Sigmoid colon (tissue), 4 donors: Measurements from ENCODE around the gene RFXAP.

Source experiments
- CTCF ChIP-seq, 4 experiments: fragments of 450-650 bp in 3 of 4; fragments of 200-600 bp in 1 of 4; IDR thresholded peaks; one replicate each; pipeline ENCODE4 v1.5.1; 2016 to 2019; ENCODE audit warnings: antibody characterized with exemption in 4 of 4, mild to moderate bottlenecking in 3 of 4, moderate library complexity in 2 of 4
- EP300 ChIP-seq, 4 donors: sonication (generic); formaldehyde crosslinking; IDR thresholded peaks; one replicate each; pipeline ENCODE4 v1.6.1; 2017; ENCODE audit warnings: antibody characterized with exemption in 4 of 4
- POLR2A ChIP-seq, 2 donors: fragments of 450-650 bp; IDR thresholded peaks; one replicate each; pipeline ENCODE4 v1.6.1; 2016; ENCODE audit warnings: antibody characterized with exemption in 2 of 2, mild to moderate bottlenecking in 2 of 2, moderate library complexity in 2 of 2
- POLR2AphosphoS5 ChIP-seq, 4 donors: sonication (generic); formaldehyde crosslinking; IDR thresholded peaks; one replicate each; pipeline ENCODE4 v1.6.1; 2017; ENCODE audit warnings: antibody characterized with exemption in 4 of 4

- TF ChIP-seq POLR2AphosphoS5 (IDR thresholded peaks at IDR 0.05) (no peak), EP300 (IDR thresholded peaks at IDR 0.05) (no peak), CTCF (IDR thresholded peaks at IDR 0.05) (no peak), POLR2A (IDR thresholded peaks at IDR 0.05) (no peak)
Measured at GRCh38 chr13:36859259-36859658, 40.2 kb downstream of the RFXAP start.
